Ovary (tissue), 3 donors: ENCODE results near the gene TRPM3.

Source experiments
- EP300 ChIP-seq: sonication (generic); formaldehyde crosslinking; IDR thresholded peaks from one replicate; pipeline ENCODE4 v1.6.1; 2017; ENCODE audit warnings: antibody characterized with exemption
- POLR2A ChIP-seq: fragments of 450-650 bp; IDR thresholded peaks from one replicate; pipeline ENCODE4 v1.6.1; 2017; ENCODE audit warnings: antibody characterized with exemption, mild to moderate bottlenecking, moderate library complexity
- TF ChIP-seq, protein P1 (sequence below), 3 donors: fragments of 450-650 bp in 2 of 3; fragments of 200-600 bp in 1 of 3; IDR thresholded peaks; one replicate each; pipeline versions ENCODE4 v1.5.1 to v1.8.0; 2016 to 2022; ENCODE audit warnings: antibody characterized with exemption in 3 of 3, mild to moderate bottlenecking in 1 of 3
- donor health status: DM: no; HTN: no; CAD: no.

DNA sequence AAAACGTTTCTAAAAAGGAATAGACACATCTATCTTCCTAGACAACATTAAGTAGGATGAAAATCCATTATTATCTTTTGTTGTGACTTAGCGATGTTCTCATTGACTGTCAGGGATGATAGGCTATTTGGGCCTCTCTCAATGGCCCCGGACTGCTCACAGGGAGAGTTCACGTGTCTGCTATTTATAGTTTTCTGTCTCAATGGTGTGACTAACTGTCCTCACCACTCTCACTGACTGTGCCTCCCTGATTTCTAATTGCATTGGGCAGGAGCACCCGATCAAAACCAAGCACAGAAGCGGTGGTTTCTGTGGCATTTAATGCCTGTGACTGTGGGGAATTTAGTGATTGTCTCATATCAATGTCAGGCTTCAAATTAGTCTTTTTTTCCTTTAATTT lies 420.3 kb downstream of the TRPM3 start:
- TF ChIP-seq, protein P1, sequence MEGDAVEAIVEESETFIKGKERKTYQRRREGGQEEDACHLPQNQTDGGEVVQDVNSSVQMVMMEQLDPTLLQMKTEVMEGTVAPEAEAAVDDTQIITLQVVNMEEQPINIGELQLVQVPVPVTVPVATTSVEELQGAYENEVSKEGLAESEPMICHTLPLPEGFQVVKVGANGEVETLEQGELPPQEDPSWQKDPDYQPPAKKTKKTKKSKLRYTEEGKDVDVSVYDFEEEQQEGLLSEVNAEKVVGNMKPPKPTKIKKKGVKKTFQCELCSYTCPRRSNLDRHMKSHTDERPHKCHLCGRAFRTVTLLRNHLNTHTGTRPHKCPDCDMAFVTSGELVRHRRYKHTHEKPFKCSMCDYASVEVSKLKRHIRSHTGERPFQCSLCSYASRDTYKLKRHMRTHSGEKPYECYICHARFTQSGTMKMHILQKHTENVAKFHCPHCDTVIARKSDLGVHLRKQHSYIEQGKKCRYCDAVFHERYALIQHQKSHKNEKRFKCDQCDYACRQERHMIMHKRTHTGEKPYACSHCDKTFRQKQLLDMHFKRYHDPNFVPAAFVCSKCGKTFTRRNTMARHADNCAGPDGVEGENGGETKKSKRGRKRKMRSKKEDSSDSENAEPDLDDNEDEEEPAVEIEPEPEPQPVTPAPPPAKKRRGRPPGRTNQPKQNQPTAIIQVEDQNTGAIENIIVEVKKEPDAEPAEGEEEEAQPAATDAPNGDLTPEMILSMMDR (IDR thresholded peaks at IDR 0.05): no peak
- TF ChIP-seq POLR2A: no peak
- no peak for TF ChIP-seq EP300
